Mammary epithelial cell (primary cell): ENCODE results near the gene EFNB2.

Experiments
- CTCF ChIP-seq, 2 donors: IDR thresholded peaks in 1 of 2; conservative IDR thresholded peaks in 1 of 2; 2 replicates each; pipeline ENCODE4 v1.5.1; 2011 to 2012; ENCODE audit warnings: inconsistent platforms in 2 of 2, low read length in 2 of 2, mild to moderate bottlenecking in 2 of 2, control low read depth in 1 of 2, low read depth in 1 of 2; ENCODE audit not compliant: insufficient read depth in 1 of 2; ENCODE audit errors: extremely low read depth in 1 of 2
- EZH2 ChIP-seq: IDR thresholded peaks from 2 replicates; pipeline ENCODE4 v1.6.1; 2012; ENCODE audit warnings: low read length, inconsistent platforms, borderline replicate concordance

- TF ChIP-seq EZH2 (no peak), CTCF (conservative IDR thresholded peaks at IDR 0.05 in 1 of 2, IDR thresholded peaks at IDR 0.05 in 1 of 2; ENCODE audit: extremely low read depth in 1 of 2, insufficient read depth in 1 of 2, low read depth in 1 of 2, low read length in 2 of 2) (no peak)
Observed at GRCh38 chr13:106467427-106468122, 67.9 kb downstream of the EFNB2 start.
